GM18519 (cell line): Measurements from ENCODE around the gene COPG2.
"Not testable (repeated sequence)": the region's sequence is repeated elsewhere in the genome, so short reads cannot be mapped to it uniquely, and the experiment has no call there.

Source experiments
- ATAC-seq: cut with Tn5 transposase; IDR thresholded peaks from one replicate; pipeline ENCODE4 v1.9.1; 2021; ENCODE audit warnings: mild to moderate bottlenecking, moderate library complexity; ENCODE audit not compliant: unreplicated experiment, low FRiP score

COPG2 gene, protein sequence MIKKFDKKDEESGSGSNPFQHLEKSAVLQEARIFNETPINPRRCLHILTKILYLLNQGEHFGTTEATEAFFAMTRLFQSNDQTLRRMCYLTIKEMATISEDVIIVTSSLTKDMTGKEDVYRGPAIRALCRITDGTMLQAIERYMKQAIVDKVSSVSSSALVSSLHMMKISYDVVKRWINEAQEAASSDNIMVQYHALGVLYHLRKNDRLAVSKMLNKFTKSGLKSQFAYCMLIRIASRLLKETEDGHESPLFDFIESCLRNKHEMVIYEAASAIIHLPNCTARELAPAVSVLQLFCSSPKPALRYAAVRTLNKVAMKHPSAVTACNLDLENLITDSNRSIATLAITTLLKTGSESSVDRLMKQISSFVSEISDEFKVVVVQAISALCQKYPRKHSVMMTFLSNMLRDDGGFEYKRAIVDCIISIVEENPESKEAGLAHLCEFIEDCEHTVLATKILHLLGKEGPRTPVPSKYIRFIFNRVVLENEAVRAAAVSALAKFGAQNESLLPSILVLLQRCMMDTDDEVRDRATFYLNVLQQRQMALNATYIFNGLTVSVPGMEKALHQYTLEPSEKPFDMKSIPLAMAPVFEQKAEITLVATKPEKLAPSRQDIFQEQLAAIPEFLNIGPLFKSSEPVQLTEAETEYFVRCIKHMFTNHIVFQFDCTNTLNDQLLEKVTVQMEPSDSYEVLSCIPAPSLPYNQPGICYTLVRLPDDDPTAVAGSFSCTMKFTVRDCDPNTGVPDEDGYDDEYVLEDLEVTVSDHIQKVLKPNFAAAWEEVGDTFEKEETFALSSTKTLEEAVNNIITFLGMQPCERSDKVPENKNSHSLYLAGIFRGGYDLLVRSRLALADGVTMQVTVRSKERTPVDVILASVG

GRCh38 chr7:130668258-130669084 is at the start of gene COPG2:
COPG2 (minus strand) TSS chr7:130668748; CDS start chr7:130668668, 80 bp downstream.
- ATAC-seq: peak; percentile 85

DNA sequence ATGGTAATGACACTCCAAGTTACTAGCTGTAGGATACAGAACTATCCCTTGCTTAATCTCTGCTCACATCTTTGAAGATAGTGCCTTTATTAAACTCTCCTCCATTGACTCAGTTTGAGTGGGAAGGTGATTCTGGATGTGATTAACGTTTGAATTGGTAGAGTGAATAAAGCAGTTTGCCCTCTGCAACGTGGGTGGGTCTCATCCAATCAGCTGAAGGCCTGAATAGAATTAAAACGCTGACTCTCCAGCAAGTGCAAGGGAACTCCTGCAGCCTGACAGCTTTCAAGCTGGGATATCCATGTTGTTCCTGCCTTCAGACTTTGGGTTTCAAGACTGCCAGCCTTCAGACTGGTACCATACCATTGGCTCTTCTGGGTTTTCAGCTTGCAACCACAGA is 43.9 kb upstream of the COPG2 start:
- ATAC-seq: no peak

DNA sequence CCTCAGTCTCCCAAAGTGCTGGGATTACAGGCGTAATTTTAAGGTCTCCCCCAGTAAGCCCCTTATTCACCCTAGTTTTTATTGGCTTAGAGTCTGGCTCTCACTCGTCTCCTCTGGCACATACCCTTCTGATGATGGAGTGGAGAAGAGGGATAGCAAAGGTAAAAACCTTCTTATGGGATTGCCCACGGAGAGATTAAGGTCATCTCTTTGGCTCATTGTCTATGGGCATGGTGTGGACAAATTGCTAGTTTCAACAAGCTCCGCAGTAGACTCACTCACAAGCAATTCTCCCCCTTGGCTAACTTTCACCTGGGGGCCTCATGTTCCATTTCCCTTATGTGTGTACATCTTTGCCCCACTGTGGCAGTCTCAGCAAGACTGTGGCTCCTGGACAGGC is 40.2 kb upstream of the COPG2 start:
- no peak for ATAC-seq

DNA sequence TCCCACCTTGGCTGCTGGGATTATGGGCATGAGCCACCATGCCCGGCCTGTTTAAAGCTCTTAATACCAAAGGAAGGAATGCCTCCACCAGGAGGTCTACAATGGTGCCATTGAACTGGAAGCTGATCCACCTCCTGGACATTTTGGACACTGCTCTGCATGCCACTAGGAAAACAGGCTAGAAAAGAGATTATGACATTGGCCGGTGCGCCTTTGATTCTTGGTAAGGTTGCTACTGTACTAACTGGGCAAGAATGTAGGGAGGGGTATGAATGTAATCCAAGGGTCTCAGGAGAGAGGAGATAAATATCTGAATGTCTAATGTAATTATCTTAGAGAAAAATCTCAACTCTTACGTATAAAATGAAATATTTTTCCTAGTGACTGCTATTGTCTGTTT is 39.5 kb upstream of the COPG2 start:
- no peak for ATAC-seq

- no peak for ATAC-seq
Measured at GRCh38 chr7:130703851-130704250, 35.3 kb upstream of the COPG2 start.

DNA sequence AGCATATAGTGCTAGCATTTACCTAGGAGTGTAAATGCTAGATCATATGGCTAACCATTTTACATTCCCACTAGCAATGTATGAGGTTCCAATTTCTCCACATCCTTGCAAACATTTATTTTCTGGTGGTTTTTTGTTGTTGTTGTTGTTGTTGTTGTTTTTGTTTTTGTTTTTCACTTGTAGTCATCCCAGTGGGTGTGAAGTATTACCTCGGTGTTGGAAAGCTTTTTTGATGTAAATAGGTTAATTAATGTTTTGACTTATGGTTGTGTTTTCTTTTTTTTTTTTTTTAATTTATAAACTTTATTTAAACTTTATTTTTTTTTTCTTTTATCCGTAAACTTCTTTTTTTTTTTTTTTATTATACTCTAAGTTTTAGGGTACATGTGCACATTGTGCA is 33.1 kb upstream of the COPG2 start:
- ATAC-seq: no peak

DNA sequence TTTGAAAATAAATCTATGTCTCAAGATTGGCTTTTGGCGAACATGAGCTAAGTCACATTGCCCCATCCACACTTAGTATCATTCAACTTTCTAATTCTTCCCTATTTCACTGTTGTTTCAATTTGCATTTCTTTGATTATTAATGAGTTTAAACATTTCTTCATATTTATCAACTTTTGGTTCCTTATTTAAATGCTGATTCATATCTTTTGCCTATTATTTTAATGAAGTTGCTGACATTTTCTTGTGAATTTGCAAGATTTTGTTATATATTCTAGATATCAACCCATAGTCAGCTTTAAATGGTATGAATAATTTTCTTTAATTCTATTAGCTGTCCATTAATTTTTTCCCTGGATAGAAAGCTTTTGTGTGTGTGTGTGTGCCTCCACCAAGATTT is 32.2 kb upstream of the COPG2 start:
- ATAC-seq: no peak

- no peak for ATAC-seq
Measured at GRCh38 chr7:130699686-130700085, 31.1 kb upstream of the COPG2 start.

DNA sequence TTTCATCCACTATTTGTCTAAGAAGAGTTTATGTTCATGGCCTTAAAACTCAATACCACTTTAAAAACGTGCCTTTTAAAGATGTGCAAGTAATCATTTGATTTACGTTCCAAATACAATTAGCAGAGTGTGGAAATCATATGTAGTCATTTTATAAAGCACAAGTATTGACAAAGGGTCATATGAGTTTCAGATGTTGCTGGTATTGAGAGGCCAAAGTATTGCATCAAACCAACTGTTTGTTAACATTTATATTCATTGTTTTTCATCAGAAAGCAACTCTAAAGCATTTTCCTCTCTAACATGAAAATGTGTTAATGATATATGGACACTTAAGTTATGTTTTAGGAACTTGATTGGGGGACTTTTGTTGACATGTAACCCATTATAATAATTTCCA is 29.3 kb upstream of the COPG2 start:
- ATAC-seq: no peak

DNA sequence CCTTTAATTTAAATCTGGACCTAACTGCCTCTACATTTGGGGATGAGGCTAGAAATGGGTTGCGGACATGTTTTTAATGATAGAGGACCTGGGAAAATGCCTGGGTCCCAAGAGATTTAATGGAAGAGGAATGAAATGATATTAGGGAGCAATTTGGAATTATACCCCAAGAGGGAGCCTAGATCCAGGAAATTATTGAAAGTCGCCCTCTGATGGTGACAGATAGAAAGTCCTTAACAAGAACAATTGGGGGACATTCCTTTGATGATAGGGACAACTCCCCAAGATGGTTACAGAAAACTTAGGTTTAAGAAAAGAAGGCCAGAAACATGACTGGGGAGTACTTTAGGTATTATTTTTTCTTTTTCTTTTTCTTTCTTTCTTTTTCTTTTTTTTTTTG is 27.3 kb upstream of the COPG2 start:
- ATAC-seq: no peak

- not testable (repeated sequence) for ATAC-seq
Measured at GRCh38 chr7:130692396-130692795, 23.8 kb upstream of the COPG2 start.

DNA sequence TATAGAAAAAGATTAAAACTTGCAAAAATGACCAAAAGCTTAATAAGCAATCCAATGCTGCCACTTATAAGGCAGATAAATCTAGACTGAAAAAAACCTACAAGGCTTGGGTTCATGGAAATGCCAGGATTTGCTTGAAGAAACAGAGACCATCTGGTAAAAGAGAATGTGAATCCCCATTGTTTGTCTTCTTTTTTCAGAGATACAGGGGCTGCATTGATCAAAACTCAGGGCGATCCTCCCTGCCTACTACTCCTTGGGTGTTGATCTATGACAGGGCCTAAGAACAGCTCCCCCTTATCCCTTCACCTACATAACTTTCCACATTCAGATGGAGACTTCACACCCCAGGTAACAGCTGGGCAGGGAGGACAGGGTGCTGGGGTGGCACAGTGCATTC is 21.1 kb upstream of the COPG2 start:
- ATAC-seq: no peak

DNA sequence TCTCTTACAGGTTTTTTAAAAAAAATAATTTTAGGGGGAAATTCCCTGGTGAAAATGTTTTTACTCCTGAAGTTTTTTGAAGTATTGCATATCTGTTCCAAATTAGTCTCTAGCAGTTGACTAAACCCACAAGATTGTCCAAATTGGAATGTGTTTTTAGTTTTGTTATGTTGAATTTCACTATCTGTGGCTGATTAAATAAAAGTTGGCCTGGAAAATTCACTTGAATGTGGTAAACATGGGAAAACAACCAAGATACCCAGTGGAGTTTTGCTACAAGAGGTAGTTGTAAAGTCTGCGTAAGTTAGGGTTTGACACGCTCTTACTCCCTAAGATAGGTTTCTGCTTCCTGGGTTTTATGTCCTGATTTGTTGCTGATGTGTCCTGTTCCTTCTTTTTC is 14.5 kb upstream of the COPG2 start:
- no peak for ATAC-seq

- no peak for ATAC-seq
Measured at GRCh38 chr7:130674456-130674855, 5.9 kb upstream of the COPG2 start.

DNA sequence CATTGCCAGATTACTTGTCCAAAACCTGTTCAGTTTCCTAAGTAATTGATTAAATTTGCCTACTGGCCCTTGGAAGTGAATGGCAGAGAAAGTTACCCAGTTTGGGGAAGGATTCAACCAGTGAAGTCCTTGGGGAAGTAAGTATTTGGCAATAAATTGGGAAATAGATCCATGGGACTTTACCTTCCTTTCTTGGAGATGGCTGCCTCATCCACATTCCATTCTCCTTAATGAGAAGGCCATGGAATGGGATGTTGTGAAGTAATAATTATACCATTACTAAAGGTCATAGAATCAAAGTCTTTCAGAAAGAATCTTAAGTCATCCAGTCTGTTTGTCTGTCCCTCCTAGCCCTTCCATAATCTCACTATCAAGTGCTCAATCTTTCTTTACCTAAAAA is 4.5 kb upstream of the COPG2 start:
- ATAC-seq: no peak

- ATAC-seq: no peak
Measured at GRCh38 chr7:130672146-130672545, 3.6 kb upstream of the COPG2 start.

- no peak for ATAC-seq
Measured at GRCh38 chr7:130669085-130669700, 645 bp upstream of the COPG2 start.

GRCh38 chr7:130667593-130668257 is 823 bp downstream of the COPG2 start:
- no peak for ATAC-seq

- no peak for ATAC-seq
Measured at GRCh38 chr7:130662426-130662825, 6.1 kb downstream of the COPG2 start.

DNA sequence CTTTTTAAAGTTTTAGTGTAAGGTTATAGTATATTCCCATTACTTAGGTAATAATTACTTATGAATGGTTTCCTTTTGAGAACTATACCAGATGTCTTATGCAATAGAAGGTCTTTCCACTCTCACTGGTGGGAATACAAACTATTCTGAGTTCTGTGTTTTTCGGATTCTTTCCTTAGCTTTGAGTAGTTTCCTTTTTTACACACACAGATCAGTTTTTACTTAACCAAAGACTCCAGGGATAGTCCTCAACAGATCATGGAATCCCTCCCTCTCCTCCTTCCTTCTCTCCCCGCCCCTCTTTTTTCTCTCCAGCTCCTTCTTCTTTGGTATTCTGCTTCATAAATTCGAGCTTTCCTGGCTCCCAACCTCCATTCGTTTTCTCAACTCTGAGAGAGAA is 13.3 kb downstream of the COPG2 start:
- no peak for ATAC-seq
